ENCODE results near the gene RNF17.

RNF17 gene

GRCh38 chr13:24878340-24878739, 114.4 kb downstream of the RNF17 start:
- in situ Hi-C loops (cut with HindIII; ENCODE audit: low pct_ligation_motif_present, low sequenced_read_pairs) = no loop called here
- H3K27ac ChIP-seq = no peak overlapping the region
- no peak for TF ChIP-seq CTCF (IDR thresholded peaks at IDR 0.05; ENCODE audit: low read depth, low read length, missing control alignments)
- no peak overlapping the region for H3K4me3 ChIP-seq (ENCODE audit: low read depth, low read length)
- DNase-seq = no peak
- H3K27me3 ChIP-seq (replicated peaks) = no peaks in the 10 kb centered on the region
- no peaks in the 10 kb centered on the region for H3K36me3 ChIP-seq (replicated peaks)

GRCh38 chr13:24882665-24883064, 118.7 kb downstream of the RNF17 start:
- in situ Hi-C loops (cut with HindIII; ENCODE audit: low pct_ligation_motif_present, low sequenced_read_pairs) = no loop called here
- peaks cover 6% of the 10 kb centered on the region for H3K36me3 ChIP-seq (replicated peaks)
- H3K27me3 ChIP-seq (replicated peaks) = no peaks in the 10 kb centered on the region
- H3K27ac ChIP-seq = no peak overlapping the region
- no peak for TF ChIP-seq CTCF (IDR thresholded peaks at IDR 0.05; ENCODE audit: low read depth, low read length, missing control alignments)
- DNase-seq = no peak
- no peak overlapping the region for H3K4me3 ChIP-seq (ENCODE audit: low read depth, low read length)

GRCh38 chr13:24887759-24888158, 123.8 kb downstream of the RNF17 start:
- no peaks in the 10 kb centered on the region for H3K27me3 ChIP-seq (replicated peaks)
- in situ Hi-C loops (cut with HindIII; ENCODE audit: low pct_ligation_motif_present, low sequenced_read_pairs) = no loop called here

GRCh38 chr13:24888291-24888931, 124.4 kb downstream of the RNF17 start:
- Histone ChIP-seq H3K27me3 (replicated peaks) (no peaks in the 10 kb centered on the region), H3K27ac (no peak overlapping the region), H3K4me3 (ENCODE audit: low read depth, low read length) (no peak overlapping the region), H3K36me3 (replicated peaks) (peaks cover 6% of the 10 kb centered on the region)
- DNase-seq = no peak
- no peak for TF ChIP-seq CTCF (IDR thresholded peaks at IDR 0.05; ENCODE audit: low read depth, low read length, missing control alignments)
- in situ Hi-C loops (cut with HindIII; ENCODE audit: low pct_ligation_motif_present, low sequenced_read_pairs) = no loop called here

More at GRCh38 chr13:24887759-24888158, 123.8 kb downstream of the RNF17 start:
- Histone ChIP-seq H3K4me3 (ENCODE audit: low read depth, low read length) (no peak overlapping the region), H3K27ac (no peak overlapping the region), H3K36me3 (replicated peaks) (peaks cover 6% of the 10 kb centered on the region)
- DNase-seq = no peak
- TF ChIP-seq CTCF (IDR thresholded peaks at IDR 0.05; ENCODE audit: low read depth, low read length, missing control alignments) = no peak

- Histone ChIP-seq H3K4me3 (ENCODE audit: low read depth, low read length) (no peak overlapping the region), H3K27ac (no peak overlapping the region), H3K27me3 (replicated peaks) (no peaks in the 10 kb centered on the region), H3K36me3 (replicated peaks) (no peaks in the 10 kb centered on the region)
- DNase-seq = no peak
- TF ChIP-seq CTCF (IDR thresholded peaks at IDR 0.05; ENCODE audit: low read depth, low read length, missing control alignments) = no peak
- in situ Hi-C loops (cut with HindIII; ENCODE audit: low pct_ligation_motif_present, low sequenced_read_pairs) = no loop called here
Measured at GRCh38 chr13:24890256-24890655, 126.3 kb downstream of the RNF17 start.

All from brain microvascular endothelial cell (primary cell).